ENCODE data around the gene FAM117B. TPM values are rescaled to one million over a fixed set of nuclear protein-coding genes. Genes with fewer than 3 reads are reported as not detected.

Gene FAM117B
- total RNA-seq, 1 experiment from 2014 or later = 9.1 TPM

DNA sequence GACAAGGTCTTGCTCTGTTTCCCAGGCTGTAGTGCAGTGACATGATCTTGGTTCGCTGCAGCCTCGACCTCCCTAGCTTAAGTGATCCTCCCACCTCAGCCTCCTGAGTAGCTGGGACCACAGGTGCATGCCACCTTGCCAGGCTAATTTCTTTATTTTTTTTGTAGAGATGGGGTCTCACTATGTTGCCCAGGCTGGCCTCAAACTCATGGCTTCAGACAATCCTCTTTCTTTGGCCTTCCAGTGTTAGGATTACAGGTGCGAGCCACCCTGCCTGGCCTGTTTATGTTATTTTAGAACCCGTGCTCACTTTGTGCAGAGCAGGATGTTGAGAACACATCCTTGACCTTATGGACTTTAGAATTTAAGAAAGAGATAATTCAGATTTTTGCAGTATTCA, 17.4 kb downstream of the FAM117B start:
- H3K9ac ChIP-seq (ENCODE audit: low read length) = no peak overlapping the region
- H3K36me3 ChIP-seq (ENCODE audit: control insufficient read depth in 1 of 2, insufficient read depth in 2 of 2, low read length in 2 of 2) = no peaks in the 10 kb centered on the region
- DNase-seq (ENCODE audit: low read depth, low spot score) (no peak), ATAC-seq (no peak)
- no peak overlapping the region for H3K4me3 ChIP-seq (replicated peaks in 1 of 2; ENCODE audit: low read depth in 1 of 2, low read length in 2 of 2)
- no peaks in the 10 kb centered on the region for H4K20me1 ChIP-seq (ENCODE audit: insufficient read depth)
- 0 out of 2 replicates have a peak, but pooled peaks cover 3% of the 10 kb centered on the region for H3K9me2 ChIP-seq (ENCODE audit: insufficient read depth)
- no peak for TF ChIP-seq SIN3A (IDR thresholded peaks at IDR 0.05; ENCODE audit: low read depth)
- TF ChIP-seq, protein P1, sequence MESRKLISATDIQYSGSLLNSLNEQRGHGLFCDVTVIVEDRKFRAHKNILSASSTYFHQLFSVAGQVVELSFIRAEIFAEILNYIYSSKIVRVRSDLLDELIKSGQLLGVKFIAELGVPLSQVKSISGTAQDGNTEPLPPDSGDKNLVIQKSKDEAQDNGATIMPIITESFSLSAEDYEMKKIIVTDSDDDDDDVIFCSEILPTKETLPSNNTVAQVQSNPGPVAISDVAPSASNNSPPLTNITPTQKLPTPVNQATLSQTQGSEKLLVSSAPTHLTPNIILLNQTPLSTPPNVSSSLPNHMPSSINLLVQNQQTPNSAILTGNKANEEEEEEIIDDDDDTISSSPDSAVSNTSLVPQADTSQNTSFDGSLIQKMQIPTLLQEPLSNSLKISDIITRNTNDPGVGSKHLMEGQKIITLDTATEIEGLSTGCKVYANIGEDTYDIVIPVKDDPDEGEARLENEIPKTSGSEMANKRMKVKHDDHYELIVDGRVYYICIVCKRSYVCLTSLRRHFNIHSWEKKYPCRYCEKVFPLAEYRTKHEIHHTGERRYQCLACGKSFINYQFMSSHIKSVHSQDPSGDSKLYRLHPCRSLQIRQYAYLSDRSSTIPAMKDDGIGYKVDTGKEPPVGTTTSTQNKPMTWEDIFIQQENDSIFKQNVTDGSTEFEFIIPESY (IDR thresholded peaks at IDR 0.05; ENCODE audit: extremely low read depth, insufficient replicate concordance, low read length) = no peak
- no peak for TF ChIP-seq FOSL1 (IDR thresholded peaks at IDR 0.05; ENCODE audit: low read depth)
- TF ChIP-seq EZH2 (IDR thresholded peaks at IDR 0.05) = no peak
- TF ChIP-seq ELF1 (IDR thresholded peaks at IDR 0.05; ENCODE audit: borderline replicate concordance, low read depth) = no peak
- no peak for TF ChIP-seq JUND (IDR thresholded peaks at IDR 0.05)
- no peak for TF ChIP-seq SRF (IDR thresholded peaks at IDR 0.05; ENCODE audit: low read depth)
- no peak for TF ChIP-seq EZH2phosphoT487 (IDR thresholded peaks at IDR 0.05; ENCODE audit: borderline replicate concordance)
- TF ChIP-seq CBX3 (IDR thresholded peaks at IDR 0.05; ENCODE audit: low read depth) = no peak
- TF ChIP-seq, protein P2, sequence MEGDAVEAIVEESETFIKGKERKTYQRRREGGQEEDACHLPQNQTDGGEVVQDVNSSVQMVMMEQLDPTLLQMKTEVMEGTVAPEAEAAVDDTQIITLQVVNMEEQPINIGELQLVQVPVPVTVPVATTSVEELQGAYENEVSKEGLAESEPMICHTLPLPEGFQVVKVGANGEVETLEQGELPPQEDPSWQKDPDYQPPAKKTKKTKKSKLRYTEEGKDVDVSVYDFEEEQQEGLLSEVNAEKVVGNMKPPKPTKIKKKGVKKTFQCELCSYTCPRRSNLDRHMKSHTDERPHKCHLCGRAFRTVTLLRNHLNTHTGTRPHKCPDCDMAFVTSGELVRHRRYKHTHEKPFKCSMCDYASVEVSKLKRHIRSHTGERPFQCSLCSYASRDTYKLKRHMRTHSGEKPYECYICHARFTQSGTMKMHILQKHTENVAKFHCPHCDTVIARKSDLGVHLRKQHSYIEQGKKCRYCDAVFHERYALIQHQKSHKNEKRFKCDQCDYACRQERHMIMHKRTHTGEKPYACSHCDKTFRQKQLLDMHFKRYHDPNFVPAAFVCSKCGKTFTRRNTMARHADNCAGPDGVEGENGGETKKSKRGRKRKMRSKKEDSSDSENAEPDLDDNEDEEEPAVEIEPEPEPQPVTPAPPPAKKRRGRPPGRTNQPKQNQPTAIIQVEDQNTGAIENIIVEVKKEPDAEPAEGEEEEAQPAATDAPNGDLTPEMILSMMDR (IDR thresholded peaks at IDR 0.05 in 2 of 3, conservative IDR thresholded peaks at IDR 0.05 in 1 of 3; ENCODE audit: borderline replicate concordance in 1 of 3, insufficient read depth in 1 of 3, low read depth in 2 of 3, low read length in 2 of 3) = no peak
- no peak for TF ChIP-seq TCF7L2 (IDR thresholded peaks at IDR 0.05; ENCODE audit: borderline replicate concordance, extremely low read depth, insufficient read depth, insufficient read length)
- no peak for TF ChIP-seq POLR2AphosphoS5 (IDR thresholded peaks at IDR 0.05; ENCODE audit: low read depth, low read length)
- H3K27me3 ChIP-seq (ENCODE audit: insufficient read depth, low read length) = no peaks in the 10 kb centered on the region
- H3K79me2 ChIP-seq (ENCODE audit: insufficient read depth, low read length) = no peaks in the 10 kb centered on the region; the same call in 1 of the 2 replicates
- ChIA-PET POLR2A (no interaction called here), CTCF (no interaction called here), RAD21 (ENCODE audit: low non-redundant PET in 1 of 2, low total read pairs in 2 of 2, uncharacterized antibody in 2 of 2, unreplicated experiment in 2 of 2) (no interaction called here)
- BruUV-seq (replicated peaks) = no TSS peak
- H3K4me1 ChIP-seq (ENCODE audit: control insufficient read depth in 1 of 2, insufficient read depth in 2 of 2, low read length in 2 of 2) = no peaks in the 10 kb centered on the region
- H3K4me2 ChIP-seq (ENCODE audit: low read length) = no peak overlapping the region
- no peaks in the 10 kb centered on the region for H3K9me3 ChIP-seq (ENCODE audit: control insufficient read depth in 1 of 2, insufficient read depth in 1 of 2, low read depth in 1 of 2, low read length in 2 of 2)
- H2AFZ ChIP-seq (ENCODE audit: low read depth, low read length, poor library complexity, severe bottlenecking) = no peak overlapping the region
- no peak overlapping the region for H3K27ac ChIP-seq (ENCODE audit: low read depth, low read length)
- intact Hi-C loops (cut with micrococcal nuclease) = no loop called here
